ENCODE data around the gene RANBP10. TPM values are rescaled to one million over a fixed set of nuclear protein-coding genes. Genes with fewer than 3 reads are reported as not detected.

RANBP10 gene
- total and polyA plus RNA-seq, 2 of the 13 experiments (the other 11 are each of a cell fraction or from before 2014, with no cell fraction given) = 9.2 to 22.7 TPM

- TF ChIP-seq ZHX1 (CRISPR knock-in tag; IDR thresholded peaks at IDR 0.05; ENCODE audit: low read depth) = 0 out of 2 replicates have a peak, but pooled peaks have one; percentile 85
- peak; percentile 54; the same call in 1 of the 2 replicates for TF ChIP-seq ZBTB44 (CRISPR knock-in tag; IDR thresholded peaks at IDR 0.05)
- no peak for TF ChIP-seq MED13 (CRISPR knock-in tag; IDR thresholded peaks at IDR 0.05)
- peak; percentile 54; the same call in 1 of the 2 replicates for TF ChIP-seq KLF15 (CRISPR knock-in tag; IDR thresholded peaks at IDR 0.05; ENCODE audit: borderline replicate concordance)
- no peak for TF ChIP-seq ATF7 (IDR thresholded peaks at IDR 0.05)
- peak; percentile 63; the same call in 1 of the 2 replicates for TF ChIP-seq ATF7 (CRISPR knock-in tag; IDR thresholded peaks at IDR 0.05)
- TF ChIP-seq, protein P1, sequence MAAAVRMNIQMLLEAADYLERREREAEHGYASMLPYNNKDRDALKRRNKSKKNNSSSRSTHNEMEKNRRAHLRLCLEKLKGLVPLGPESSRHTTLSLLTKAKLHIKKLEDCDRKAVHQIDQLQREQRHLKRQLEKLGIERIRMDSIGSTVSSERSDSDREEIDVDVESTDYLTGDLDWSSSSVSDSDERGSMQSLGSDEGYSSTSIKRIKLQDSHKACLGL (CRISPR knock-in tag; IDR thresholded peaks at IDR 0.05) = peak; percentile 89; the same call in 1 of the 2 replicates
- TF ChIP-seq, protein P2, sequence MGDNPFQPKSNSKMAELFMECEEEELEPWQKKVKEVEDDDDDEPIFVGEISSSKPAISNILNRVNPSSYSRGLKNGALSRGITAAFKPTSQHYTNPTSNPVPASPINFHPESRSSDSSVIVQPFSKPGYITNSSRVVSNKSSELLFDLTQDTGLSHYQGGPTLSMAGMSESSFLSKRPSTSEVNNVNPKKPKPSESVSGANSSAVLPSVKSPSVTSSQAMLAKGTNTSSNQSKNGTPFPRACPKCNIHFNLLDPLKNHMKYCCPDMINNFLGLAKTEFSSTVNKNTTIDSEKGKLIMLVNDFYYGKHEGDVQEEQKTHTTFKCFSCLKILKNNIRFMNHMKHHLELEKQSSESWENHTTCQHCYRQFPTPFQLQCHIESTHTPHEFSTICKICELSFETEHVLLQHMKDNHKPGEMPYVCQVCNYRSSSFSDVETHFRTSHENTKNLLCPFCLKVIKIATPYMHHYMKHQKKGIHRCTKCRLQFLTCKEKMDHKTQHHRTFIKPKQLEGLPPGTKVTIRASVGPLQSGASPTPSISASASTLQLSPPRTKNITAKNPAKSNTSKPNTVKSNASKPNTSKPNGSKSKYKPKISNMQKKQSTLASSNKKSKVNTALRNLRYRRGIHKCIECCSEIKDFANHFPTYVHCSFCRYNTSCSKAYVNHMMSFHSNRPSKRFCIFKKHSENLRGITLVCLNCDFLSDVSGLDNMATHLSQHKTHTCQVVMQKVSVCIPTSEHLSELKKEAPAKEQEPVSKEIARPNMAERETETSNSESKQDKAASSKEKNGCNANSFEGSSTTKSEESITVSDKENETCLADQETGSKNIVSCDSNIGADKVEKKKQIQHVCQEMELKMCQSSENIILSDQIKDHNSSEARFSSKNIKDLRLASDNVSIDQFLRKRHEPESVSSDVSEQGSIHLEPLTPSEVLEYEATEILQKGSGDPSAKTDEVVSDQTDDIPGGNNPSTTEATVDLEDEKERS (CRISPR knock-in tag; IDR thresholded peaks at IDR 0.05) = peak; percentile 77; the same call in 1 of the 2 replicates
- TF ChIP-seq ZNF713 (CRISPR knock-in tag; IDR thresholded peaks at IDR 0.05) = 0 out of 2 replicates have a peak, but pooled peaks have one; percentile 81
- no peak for TF ChIP-seq NCOA5 (CRISPR knock-in tag; IDR thresholded peaks at IDR 0.05)
- no peak for TF ChIP-seq RFX3 (CRISPR knock-in tag; IDR thresholded peaks at IDR 0.05)
- TF ChIP-seq JUNB (CRISPR knock-in tag; IDR thresholded peaks at IDR 0.05; ENCODE audit: borderline replicate concordance) = no peak
- TF ChIP-seq SKI (IDR thresholded peaks at IDR 0.05; ENCODE audit: partially characterized antibody) = peak; percentile 98
- TF ChIP-seq NRL (CRISPR knock-in tag; IDR thresholded peaks at IDR 0.05; ENCODE audit: borderline replicate concordance) = peak; percentile 61
- no peak for TF ChIP-seq ZNF720 (CRISPR knock-in tag; IDR thresholded peaks at IDR 0.05)
- peak; percentile 93 for TF ChIP-seq MAX (IDR thresholded peaks at IDR 0.05)
- 0 out of 2 replicates have a peak, but pooled peaks have one; percentile 69 for TF ChIP-seq ZNF367 (CRISPR knock-in tag; IDR thresholded peaks at IDR 0.05; ENCODE audit: borderline replicate concordance)
- TF ChIP-seq, protein P3, sequence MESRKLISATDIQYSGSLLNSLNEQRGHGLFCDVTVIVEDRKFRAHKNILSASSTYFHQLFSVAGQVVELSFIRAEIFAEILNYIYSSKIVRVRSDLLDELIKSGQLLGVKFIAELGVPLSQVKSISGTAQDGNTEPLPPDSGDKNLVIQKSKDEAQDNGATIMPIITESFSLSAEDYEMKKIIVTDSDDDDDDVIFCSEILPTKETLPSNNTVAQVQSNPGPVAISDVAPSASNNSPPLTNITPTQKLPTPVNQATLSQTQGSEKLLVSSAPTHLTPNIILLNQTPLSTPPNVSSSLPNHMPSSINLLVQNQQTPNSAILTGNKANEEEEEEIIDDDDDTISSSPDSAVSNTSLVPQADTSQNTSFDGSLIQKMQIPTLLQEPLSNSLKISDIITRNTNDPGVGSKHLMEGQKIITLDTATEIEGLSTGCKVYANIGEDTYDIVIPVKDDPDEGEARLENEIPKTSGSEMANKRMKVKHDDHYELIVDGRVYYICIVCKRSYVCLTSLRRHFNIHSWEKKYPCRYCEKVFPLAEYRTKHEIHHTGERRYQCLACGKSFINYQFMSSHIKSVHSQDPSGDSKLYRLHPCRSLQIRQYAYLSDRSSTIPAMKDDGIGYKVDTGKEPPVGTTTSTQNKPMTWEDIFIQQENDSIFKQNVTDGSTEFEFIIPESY (CRISPR knock-in tag; IDR thresholded peaks at IDR 0.05) = peak; percentile 56; the same call in 1 of the 2 replicates
- TF ChIP-seq ZBTB7B (CRISPR knock-in tag; IDR thresholded peaks at IDR 0.05) = peak; percentile 62
Observed at GRCh38 chr16:67846320-67847063, 40.1 kb upstream of the RANBP10 start, which contains the start of gene NUTF2 (continued).

Measured in HepG2 (cell line).